Adrenal gland (tissue), 12 donors: ENCODE measurements around the gene CRK. TPM values are rescaled to one million over a fixed set of nuclear protein-coding genes. Genes with fewer than 3 reads are reported as not detected.
A peak's percentile ranks its signal among the peaks of the same experiment; 100 is the strongest.
"Not testable (repeated sequence)": the region's sequence is repeated elsewhere in the genome, so short reads cannot be mapped to it uniquely, and the experiment has no call there.

Experiments used
- DNase-seq, 7 donors: peaks; one replicate each; pipeline ENCODE4 v3.0.0-alpha.2; 2019 to 2020
- H3K27ac ChIP-seq, 5 donors: fragments of 200-600 bp; sonication (generic) in 4 of 5; 1 replicate in 3 of 5; 2 replicates in 2 of 5; pipeline versions ENCODE4 v1.5.1 to v1.8.0; 2016 to 2020; ENCODE audit warnings: mild to moderate bottlenecking in 1 of 5
- H3K27me3 ChIP-seq: fragments of 200-600 bp; 2 replicates; pipeline ENCODE4 v1.8.0; 2021
- H3K36me3 ChIP-seq, 2 donors: fragments of 200-600 bp; replicated peaks in 1 of 2; 1 replicate in 1 of 2; 2 replicates in 1 of 2; pipeline versions ENCODE4 v1.5.1 to v1.8.0; 2018 to 2022
- H3K4me1 ChIP-seq, 2 donors: fragments of 200-600 bp; replicated peaks in 1 of 2; 1 replicate in 1 of 2; 2 replicates in 1 of 2; pipeline versions ENCODE4 v1.5.1 to v1.8.0; 2018 to 2021
- H3K4me3 ChIP-seq, 4 donors: fragments of 200-600 bp; sonication (generic) in 3 of 4; one replicate each; pipeline ENCODE4 v1.5.1; 2016 to 2018
- H3K9me3 ChIP-seq, 3 donors: fragments of 200-600 bp; sonication (generic) in 1 of 3; replicated peaks in 1 of 3; 1 replicate in 2 of 3; 2 replicates in 1 of 3; pipeline versions ENCODE4 v1.5.1 to v1.8.0; 2016 to 2021
- POLR2A ChIP-seq, 2 donors: fragments of 450-650 bp; IDR thresholded peaks; one replicate each; pipeline ENCODE4 v1.6.1; 2017; ENCODE audit warnings: antibody characterized with exemption in 2 of 2, mild to moderate bottlenecking in 2 of 2, moderate library complexity in 1 of 2
- WGBS, 4 donors: extraction: QIAGEN DNeasy Blood & Tissue Kit in 2 of 4; methylation state at CpG; one replicate each; pipeline versions ENCODE4 v1.1.5 to v1.1.7; 2013 to 2017; 5-methylcytosine and 5-hydroxymethylcytosine counted together
- intact Hi-C, 2 donors: fragments of 100-400 bp; cut with DNase I; formaldehyde crosslinking; loops; one replicate each; pipeline versions ENCODE4 v1.14.1 to v1.15.0; 2022 to 2023
- polyA plus RNA-seq, 3 donors: library from polyadenylated mRNA; stranded (reverse); fragments of 200-250 nt in 2 of 3; fragments of 350-450 nt in 1 of 3; fragmentation: Illumina TruSeq in 1 of 3; extraction: RNeasy Lipid Tissue Mini Kit (QIAGEN cat#74804) in 1 of 3; gene quantifications; one replicate each; pipeline ENCODE4 v1.2.3, GENCODE V29; 2013 to 2014
- total RNA-seq, 9 donors: library from RNA; depleted of rRNA in 4 of 9; stranded (reverse); fragments of >200 nt in 4 of 9; fragments of 120-200 nt in 1 of 9; fragmentation: NEBNext Ultra II Directional in 1 of 9; extraction: Animal tissue kit (Norgen Biotek cat#: 25700) in 1 of 9; gene quantifications; one replicate each; pipeline versions ENCODE4 v1.1.0 to v1.2.4, GENCODE V29; 2013 to 2023
- TF ChIP-seq, protein P1 (sequence below), 6 experiments: fragments of 450-650 bp in 4 of 6; fragments of 200-600 bp in 2 of 6; sonication (generic) in 1 of 6; IDR thresholded peaks; 1 replicate in 5 of 6; 2 replicates in 1 of 6; pipeline versions ENCODE4 v1.5.1 to v1.8.0; 2016 to 2021; ENCODE audit warnings: antibody characterized with exemption in 6 of 6, mild to moderate bottlenecking in 2 of 6, moderate library complexity in 1 of 6
- donor health status: healthy with polysubstance abuse.
- donor health status: Bipolar disorder and iron deficiency.
- donor health status: DM: yes; HTN: yes; CAD: no.
- donor health status: DM: no; HTN: no; CAD: no.
- donor health status: DM: no; HTN: no; CAD: no.
- donor health status: DM: yes; HTN: yes; CAD: no.

The CRK gene
- total and polyA plus RNA-seq, 12 donors, result 20.3 to 80.6 (median 58.5) TPM

DNA sequence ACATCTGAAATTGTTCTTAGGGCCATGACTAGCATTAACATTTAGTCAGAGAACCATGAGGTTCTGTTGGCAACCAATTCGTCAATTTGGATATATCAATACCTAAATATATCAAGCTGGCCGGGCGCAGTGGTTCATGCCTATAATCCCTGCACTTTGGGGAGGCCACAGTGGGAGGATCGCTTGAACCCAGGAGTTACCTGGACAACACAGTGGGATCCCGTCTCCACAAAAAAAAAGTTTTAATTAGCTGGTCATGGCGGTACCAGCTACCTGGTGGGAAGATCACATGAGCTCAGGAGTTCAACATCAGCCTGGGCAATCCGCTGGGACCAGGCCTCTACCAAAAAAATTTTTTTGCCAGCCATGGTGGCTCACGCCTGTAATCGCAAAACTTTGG lies 64.5 kb downstream of the CRK start:
- Histone ChIP-seq H3K9me3 (no peaks in the 10 kb centered on the region), H3K36me3 (no peaks in the 10 kb centered on the region), H3K4me3 (no peak overlapping the region), H3K4me1 (peaks cover 45 to 91% of the 10 kb centered on the region in 2 donors), H3K27ac (peak overlapping the region in 3 of 5 donors; percentile 27 to 65 (median 48)), H3K27me3 (no peaks in the 10 kb centered on the region)
- DNase-seq, result peak in 1 of 7 donors; percentile 13
- TF ChIP-seq, protein P1, sequence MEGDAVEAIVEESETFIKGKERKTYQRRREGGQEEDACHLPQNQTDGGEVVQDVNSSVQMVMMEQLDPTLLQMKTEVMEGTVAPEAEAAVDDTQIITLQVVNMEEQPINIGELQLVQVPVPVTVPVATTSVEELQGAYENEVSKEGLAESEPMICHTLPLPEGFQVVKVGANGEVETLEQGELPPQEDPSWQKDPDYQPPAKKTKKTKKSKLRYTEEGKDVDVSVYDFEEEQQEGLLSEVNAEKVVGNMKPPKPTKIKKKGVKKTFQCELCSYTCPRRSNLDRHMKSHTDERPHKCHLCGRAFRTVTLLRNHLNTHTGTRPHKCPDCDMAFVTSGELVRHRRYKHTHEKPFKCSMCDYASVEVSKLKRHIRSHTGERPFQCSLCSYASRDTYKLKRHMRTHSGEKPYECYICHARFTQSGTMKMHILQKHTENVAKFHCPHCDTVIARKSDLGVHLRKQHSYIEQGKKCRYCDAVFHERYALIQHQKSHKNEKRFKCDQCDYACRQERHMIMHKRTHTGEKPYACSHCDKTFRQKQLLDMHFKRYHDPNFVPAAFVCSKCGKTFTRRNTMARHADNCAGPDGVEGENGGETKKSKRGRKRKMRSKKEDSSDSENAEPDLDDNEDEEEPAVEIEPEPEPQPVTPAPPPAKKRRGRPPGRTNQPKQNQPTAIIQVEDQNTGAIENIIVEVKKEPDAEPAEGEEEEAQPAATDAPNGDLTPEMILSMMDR (IDR thresholded peaks at IDR 0.05), result no peak
- no peak for TF ChIP-seq POLR2A (IDR thresholded peaks at IDR 0.05)
- 79 to 96% (median 91%) methylated on average over 6 to 9 of the region's 9 CpGs for WGBS, 4 donors
- intact Hi-C loops, result no loop called here

DNA sequence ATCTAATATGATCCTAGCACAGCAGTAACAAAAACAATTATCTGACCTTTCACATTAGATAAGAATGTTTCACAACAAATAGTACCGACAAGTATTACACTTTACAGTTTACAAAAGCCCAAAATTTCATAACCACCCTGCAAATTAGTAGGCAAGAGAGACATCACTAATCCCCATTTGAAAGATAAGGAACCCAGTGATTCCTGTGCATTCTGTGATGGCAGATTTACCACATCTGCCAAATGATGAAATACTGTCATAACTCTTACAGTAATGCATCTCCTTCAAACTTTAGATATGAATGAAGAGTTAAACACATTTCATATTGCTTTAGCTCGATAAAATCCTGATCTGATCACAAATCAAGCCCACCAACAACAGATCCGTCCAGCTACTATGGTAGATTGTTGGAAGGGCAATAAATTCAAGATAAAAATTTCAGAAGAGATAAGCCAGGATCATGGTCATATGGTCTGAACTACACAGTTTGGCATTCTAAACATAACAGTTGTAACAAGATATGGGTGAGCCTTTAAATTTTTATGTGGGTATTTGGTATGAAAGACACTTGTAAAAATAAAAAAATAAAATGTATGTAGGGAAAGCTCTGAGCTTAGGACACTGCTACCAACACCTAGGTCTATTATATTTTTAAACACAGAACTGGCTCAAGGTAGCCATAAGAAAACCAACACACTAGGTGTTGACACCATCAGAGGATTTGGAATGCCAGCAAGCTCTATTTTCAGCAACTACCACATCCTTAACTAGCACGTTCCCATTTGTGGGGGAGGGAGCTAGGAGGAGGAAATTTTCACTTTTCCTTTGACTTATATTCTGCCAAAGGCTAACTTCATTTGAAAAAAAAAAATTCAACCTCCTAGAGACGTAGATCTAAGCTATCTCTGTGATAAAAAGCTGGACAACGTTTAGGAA lies 65.3 kb downstream of the CRK start:
- Histone ChIP-seq H3K27me3 (no peaks in the 10 kb centered on the region), H3K36me3 (no peaks in the 10 kb centered on the region), H3K4me1 (peaks cover 54 to 91% of the 10 kb centered on the region in 2 donors), H3K4me3 (peak overlapping the region in 1 of 4 donors; percentile 1), H3K27ac (peak overlapping the region; percentile 11 to 65 (median 48)), H3K9me3 (no peaks in the 10 kb centered on the region)
- WGBS, 4 donors, result 4 to 10% (median 8%) methylated on average over 6 of the region's 6 CpGs
- intact Hi-C loops, result no loop called here
- no peak for TF ChIP-seq POLR2A (IDR thresholded peaks at IDR 0.05)
- TF ChIP-seq, protein P1 (IDR thresholded peaks at IDR 0.05), result no peak
- DNase-seq, result peak in 1 of 7 donors; percentile 3

DNA sequence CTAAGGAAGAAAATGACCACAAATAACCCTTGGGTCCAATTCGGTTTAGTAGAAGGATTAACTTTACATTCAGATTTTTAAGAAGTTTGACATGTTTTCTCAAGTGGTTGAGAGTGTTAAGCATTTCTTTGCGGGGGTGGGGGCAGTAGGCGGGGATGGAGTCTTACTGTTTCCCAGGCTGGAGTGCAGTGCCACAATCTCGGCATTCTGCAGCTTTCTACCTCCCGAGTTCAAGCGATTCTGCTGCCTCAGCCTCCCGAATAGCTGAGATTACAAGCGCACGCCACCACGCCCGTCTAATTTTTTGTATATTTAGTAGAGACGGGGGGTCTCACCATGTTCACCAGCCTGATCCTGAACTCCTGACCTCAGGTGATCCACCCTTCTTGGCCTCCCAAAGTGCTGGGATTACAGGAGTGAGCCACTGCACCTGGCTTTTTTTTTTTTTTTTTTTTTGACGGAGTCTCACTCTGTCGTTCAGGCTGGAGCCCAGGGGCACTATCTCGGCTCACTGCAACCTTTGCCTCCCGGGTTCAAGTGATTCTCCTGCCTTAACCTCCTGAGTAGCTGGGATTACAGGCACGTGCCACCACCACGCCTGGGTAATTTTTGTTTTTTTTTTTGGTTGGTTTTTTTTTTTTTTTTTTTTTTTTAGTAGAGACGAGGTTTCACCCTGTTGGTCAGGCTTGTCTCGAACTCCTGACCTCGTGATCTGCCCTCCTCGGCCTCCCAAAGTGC lies 68.4 kb downstream of the CRK start:
- H3K27ac ChIP-seq, H3K4me3 ChIP-seq, H3K36me3 ChIP-seq, intact Hi-C loops, H3K27me3 ChIP-seq, H3K9me3 ChIP-seq: not testable (repeated sequence)
- peaks cover 64 to 97% of the 10 kb centered on the region in 2 donors for H3K4me1 ChIP-seq
- DNase-seq, result peak in 1 of 7 donors; percentile 14
- 63 to 72% (median 70%) methylated on average over 17 to 22 of the region's 22 CpGs for WGBS, 4 donors

DNA sequence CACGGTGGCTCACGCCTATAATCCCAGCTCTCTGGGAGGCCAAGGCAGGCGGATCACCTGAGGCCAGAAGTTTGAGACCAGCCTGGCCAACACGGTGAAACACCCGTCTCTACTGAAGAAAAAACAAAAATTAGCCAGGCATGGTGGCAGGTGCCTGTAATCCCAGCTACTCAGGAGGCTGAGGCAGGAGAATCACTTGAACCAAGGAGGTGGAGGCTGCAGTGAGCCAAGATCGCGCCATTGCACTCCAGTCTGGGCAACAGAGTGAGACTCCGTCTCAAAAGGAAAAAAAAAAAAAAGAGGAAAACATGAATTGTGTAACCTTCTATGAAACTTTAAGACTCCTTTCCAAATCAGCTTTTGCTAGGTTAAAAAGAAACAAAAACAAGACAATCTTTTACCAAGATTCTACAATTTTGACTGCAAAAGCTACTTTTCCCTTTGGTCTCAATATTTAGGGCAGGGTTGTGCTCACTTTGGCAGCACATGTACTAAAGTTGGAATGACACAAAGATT lies 69.3 kb downstream of the CRK start:
- H3K9me3 ChIP-seq, H3K27me3 ChIP-seq, H3K36me3 ChIP-seq, H3K4me3 ChIP-seq, intact Hi-C loops: not testable (repeated sequence)
- 67 to 76% (median 75%) methylated on average over 8 of the region's 8 CpGs for WGBS, 4 donors
- peak in 1 of 7 donors; percentile 7 for DNase-seq
- H3K27ac ChIP-seq, result peak overlapping the region in 1 of 5 donors; percentile 25
- peaks cover 63 to 92% of the 10 kb centered on the region in 2 donors for H3K4me1 ChIP-seq

DNA sequence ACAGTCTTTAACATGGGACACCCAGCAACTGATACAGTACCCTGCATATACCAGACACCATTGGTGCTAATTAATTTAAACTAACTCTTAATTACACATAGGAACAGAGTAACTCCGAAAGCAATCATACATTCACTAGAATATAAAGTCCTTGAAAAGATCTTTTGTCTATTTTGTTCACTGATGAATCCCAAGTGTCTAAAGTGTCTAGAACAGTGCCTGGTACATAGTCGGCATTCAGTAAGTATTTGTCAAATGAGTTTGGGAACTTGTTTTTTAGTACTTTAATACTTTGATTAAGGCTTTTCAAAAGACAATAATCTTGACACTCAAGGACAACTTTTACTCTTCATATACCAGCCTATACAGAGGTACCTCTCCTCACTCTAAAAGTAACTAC lies 69.8 kb downstream of the CRK start:
- H3K27ac ChIP-seq, result peak overlapping the region in 2 of 5 donors; percentile 25 to 34
- no peak for DNase-seq
- H3K36me3 ChIP-seq, result no peaks in the 10 kb centered on the region
- intact Hi-C loops, result no loop called here
- TF ChIP-seq, protein P1 (IDR thresholded peaks at IDR 0.05), result no peak
- no peak for TF ChIP-seq POLR2A (IDR thresholded peaks at IDR 0.05)
- no peaks in the 10 kb centered on the region for H3K27me3 ChIP-seq
- H3K4me1 ChIP-seq, result peaks cover 63 to 92% of the 10 kb centered on the region in 2 donors
- H3K9me3 ChIP-seq, result no peaks in the 10 kb centered on the region
- H3K4me3 ChIP-seq, result no peak overlapping the region
- 47 to 58% (median 50%) methylated on average over 2 of the region's 2 CpGs for WGBS, 4 donors
